HG03039 (cell line): ENCODE results near the gene ERFE.

Experiments
- ATAC-seq: cut with Tn5 transposase; IDR thresholded peaks from one replicate; pipeline ENCODE4 v1.9.1; 2021; ENCODE audit warnings: mild to moderate bottlenecking, moderate library complexity; ENCODE audit not compliant: unreplicated experiment

The ERFE gene

GRCh38 chr2:238125127-238125885, 33.5 kb upstream of the ERFE start:
- no peak for ATAC-seq

GRCh38 chr2:238126338-238126737, 32.4 kb upstream of the ERFE start:
- no peak for ATAC-seq

GRCh38 chr2:238126775-238127164, 32.0 kb upstream of the ERFE start:
- no peak for ATAC-seq

- ATAC-seq: no peak
These were observed 31.4 kb upstream of the ERFE start for GRCh38 chr2:238127165-238128060.

- no peak for ATAC-seq
These were observed 30.7 kb upstream of the ERFE start for GRCh38 chr2:238128061-238128440.

GRCh38 chr2:238128534-238129001, 30.2 kb upstream of the ERFE start:
- no peak for ATAC-seq

GRCh38 chr2:238129166-238130010, 29.4 kb upstream of the ERFE start:
- no peak for ATAC-seq

GRCh38 chr2:238130111-238130695, 28.6 kb upstream of the ERFE start:
- ATAC-seq: no peak

- no peak for ATAC-seq
These were observed 27.8 kb upstream of the ERFE start for GRCh38 chr2:238130696-238131628.

- ATAC-seq: no peak
These were observed 26.9 kb upstream of the ERFE start for GRCh38 chr2:238131761-238132462.

GRCh38 chr2:238132463-238133450, 26.0 kb upstream of the ERFE start:
- no peak for ATAC-seq

- ATAC-seq: no peak
These were observed 25.0 kb upstream of the ERFE start for GRCh38 chr2:238133499-238134392.

- no peak for ATAC-seq
These were observed 24.4 kb upstream of the ERFE start for GRCh38 chr2:238134393-238134785.

GRCh38 chr2:238135601-238136150, 23.1 kb upstream of the ERFE start:
- ATAC-seq: no peak

GRCh38 chr2:238136820-238137537, 21.8 kb upstream of the ERFE start:
- no peak for ATAC-seq

- no peak for ATAC-seq
These were observed 20.9 kb upstream of the ERFE start for GRCh38 chr2:238137885-238138284.
